Activated CD4-positive, alpha-beta T cell treated with anti-CD3 and anti-CD28 coated beads, Interleukin-2, amount 50 U/mL, for 1 hour (primary cell): Measurements from ENCODE around the gene TYRO3.
A peak's percentile ranks its signal among the peaks of the same experiment; 100 is the strongest.

Experiments used
- DNase-seq: peaks from one replicate; pipeline ENCODE4 v3.0.0-alpha.2; 2020

Gene TYRO3

GRCh38 chr15:41606997-41607396, 48.0 kb downstream of the TYRO3 start:
- DNase-seq: no peak

GRCh38 chr15:41609123-41609522, 50.1 kb downstream of the TYRO3 start:
- no peak for DNase-seq

GRCh38 chr15:41610048-41610447, 51.0 kb downstream of the TYRO3 start:
- no peak for DNase-seq

- no peak for DNase-seq
These were observed 61.7 kb downstream of the TYRO3 start for GRCh38 chr15:41620536-41621199.

GRCh38 chr15:41621200-41622193, 62.5 kb downstream of the TYRO3 start:
- peak; percentile 68 for DNase-seq

GRCh38 chr15:41622901-41623300, 63.9 kb downstream of the TYRO3 start:
- DNase-seq: no peak

GRCh38 chr15:41627203-41627602, 68.2 kb downstream of the TYRO3 start:
- no peak for DNase-seq

GRCh38 chr15:41629463-41629862, 70.5 kb downstream of the TYRO3 start:
- no peak for DNase-seq

GRCh38 chr15:41629883-41630282, 70.9 kb downstream of the TYRO3 start:
- no peak for DNase-seq

- DNase-seq: no peak
These were observed 71.7 kb downstream of the TYRO3 start for GRCh38 chr15:41630616-41631217.

GRCh38 chr15:41631880-41632470, 73.0 kb downstream of the TYRO3 start:
- DNase-seq: no peak
